GM12891 (cell line): ENCODE data around the gene ARHGAP24.

Source experiments
- DNase-seq: peaks from one replicate; pipeline ENCODE4 v3.0.0; 2011; ENCODE audit warnings: low spot score; ENCODE audit not compliant: insufficient read length
- FAIRE-seq: peaks from 2 replicates; lab custom pipeline; 2011; peaks lifted over from hg19 to GRCh38; lab: Jason Lieb, UNC
- PAX5 ChIP-seq: IDR thresholded peaks from 2 replicates; pipeline ENCODE4 v1.6.1; 2011; ENCODE audit warnings: low read length, moderate library complexity, mild to moderate bottlenecking; ENCODE audit not compliant: insufficient read depth, severe bottlenecking
- POLR2A ChIP-seq: IDR thresholded peaks from 2 replicates; pipeline ENCODE4 v1.6.1; 2011; ENCODE audit warnings: low read depth, low read length, control low read depth
- POLR2AphosphoS5 ChIP-seq: IDR thresholded peaks from 2 replicates; pipeline ENCODE4 v1.6.1; 2011; ENCODE audit warnings: low read depth, low read length, control low read depth
- POU2F2 ChIP-seq: IDR thresholded peaks from 2 replicates; pipeline ENCODE4 v1.6.1; 2011; ENCODE audit warnings: low read depth, mild to moderate bottlenecking, control low read depth, low read length, moderate library complexity
- SPI1 ChIP-seq: IDR thresholded peaks from 2 replicates; pipeline ENCODE4 v1.6.1; 2011; ENCODE audit warnings: low read depth, low read length, control low read depth
- TAF1 ChIP-seq: IDR thresholded peaks from 2 replicates; pipeline ENCODE4 v1.6.1; 2011; ENCODE audit warnings: low read depth, low read length, control low read depth

The ARHGAP24 gene

GRCh38 chr4:85745939-85746338 lies 271.0 kb downstream of the ARHGAP24 start:
- FAIRE-seq: no peak
- no peak for DNase-seq
- TF ChIP-seq POLR2A: no peak
- TF ChIP-seq POU2F2: no peak
- no peak for TF ChIP-seq POLR2AphosphoS5
- no peak for TF ChIP-seq PAX5
- no peak for TF ChIP-seq TAF1
- no peak for TF ChIP-seq SPI1

- DNase-seq: peak; percentile 26
- peak; percentile 56 for FAIRE-seq
- TF ChIP-seq TAF1: no peak
Measured at GRCh38 chr4:85747882-85748491, 273.0 kb downstream of the ARHGAP24 start.

GRCh38 chr4:85748654-85749053 lies 273.7 kb downstream of the ARHGAP24 start:
- no peak for TF ChIP-seq PAX5
- TF ChIP-seq POLR2A: no peak
- TF ChIP-seq SPI1: no peak
- no peak for TF ChIP-seq POU2F2
- TF ChIP-seq POLR2AphosphoS5: no peak
- TF ChIP-seq TAF1: no peak
- FAIRE-seq: no peak
- DNase-seq: no peak

GRCh38 chr4:85751866-85752265 lies 276.9 kb downstream of the ARHGAP24 start:
- FAIRE-seq (peak; percentile 20), DNase-seq (no peak)
- TF ChIP-seq SPI1 (no peak), TAF1 (no peak), PAX5 (no peak), POLR2AphosphoS5 (no peak), POLR2A (no peak), POU2F2 (no peak)

- FAIRE-seq (no peak), DNase-seq (no peak)
- no peak for TF ChIP-seq SPI1
- no peak for TF ChIP-seq POU2F2
- TF ChIP-seq POLR2AphosphoS5: no peak
- TF ChIP-seq POLR2A: no peak
- TF ChIP-seq PAX5: no peak
- TF ChIP-seq TAF1: no peak
Measured at GRCh38 chr4:85755285-85755684, 280.3 kb downstream of the ARHGAP24 start.

GRCh38 chr4:85756938-85757337 lies 282.0 kb downstream of the ARHGAP24 start:
- DNase-seq (no peak), FAIRE-seq (no peak)
- TF ChIP-seq POLR2AphosphoS5 (no peak), PAX5 (no peak), POU2F2 (no peak), POLR2A (no peak), SPI1 (no peak), TAF1 (no peak)

GRCh38 chr4:85759388-85759787 lies 284.4 kb downstream of the ARHGAP24 start:
- FAIRE-seq (no peak), DNase-seq (no peak)
- TF ChIP-seq POLR2AphosphoS5 (no peak), POLR2A (no peak), PAX5 (no peak), SPI1 (no peak), POU2F2 (no peak), TAF1 (no peak)

- TF ChIP-seq POLR2A: no peak
- no peak for TF ChIP-seq TAF1
- no peak for TF ChIP-seq POU2F2
- no peak for TF ChIP-seq SPI1
- no peak for TF ChIP-seq POLR2AphosphoS5
- TF ChIP-seq PAX5: no peak
- DNase-seq: no peak
- no peak for FAIRE-seq
Measured at GRCh38 chr4:85760511-85760910, 285.6 kb downstream of the ARHGAP24 start.

GRCh38 chr4:85761803-85762528 lies 287.0 kb downstream of the ARHGAP24 start:
- no peak for TF ChIP-seq POLR2AphosphoS5
- no peak for TF ChIP-seq TAF1
- FAIRE-seq (no peak), DNase-seq (no peak)

GRCh38 chr4:85762529-85762871 lies 287.6 kb downstream of the ARHGAP24 start:
- no peak for DNase-seq
- TF ChIP-seq POLR2AphosphoS5 (no peak), PAX5 (no peak), POU2F2 (no peak), POLR2A (no peak), SPI1 (no peak), TAF1 (no peak)
- no peak for FAIRE-seq
